Measurements from ENCODE around the gene JSRP1. TPM values are rescaled to one million over a fixed set of nuclear protein-coding genes. Genes with fewer than 3 reads are reported as not detected.

JSRP1 gene, protein sequence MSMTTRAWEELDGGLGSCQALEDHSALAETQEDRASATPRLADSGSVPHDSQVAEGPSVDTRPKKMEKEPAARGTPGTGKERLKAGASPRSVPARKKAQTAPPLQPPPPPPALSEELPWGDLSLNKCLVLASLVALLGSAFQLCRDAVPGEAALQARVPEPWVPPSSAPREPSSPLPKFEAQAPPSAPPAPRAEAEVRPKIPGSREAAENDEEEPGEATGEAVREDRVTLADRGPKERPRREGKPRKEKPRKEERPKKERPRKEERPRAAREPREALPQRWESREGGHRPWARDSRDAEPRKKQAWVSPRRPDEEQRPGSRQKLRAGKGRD
- 0.49 TPM for total RNA-seq

DNA sequence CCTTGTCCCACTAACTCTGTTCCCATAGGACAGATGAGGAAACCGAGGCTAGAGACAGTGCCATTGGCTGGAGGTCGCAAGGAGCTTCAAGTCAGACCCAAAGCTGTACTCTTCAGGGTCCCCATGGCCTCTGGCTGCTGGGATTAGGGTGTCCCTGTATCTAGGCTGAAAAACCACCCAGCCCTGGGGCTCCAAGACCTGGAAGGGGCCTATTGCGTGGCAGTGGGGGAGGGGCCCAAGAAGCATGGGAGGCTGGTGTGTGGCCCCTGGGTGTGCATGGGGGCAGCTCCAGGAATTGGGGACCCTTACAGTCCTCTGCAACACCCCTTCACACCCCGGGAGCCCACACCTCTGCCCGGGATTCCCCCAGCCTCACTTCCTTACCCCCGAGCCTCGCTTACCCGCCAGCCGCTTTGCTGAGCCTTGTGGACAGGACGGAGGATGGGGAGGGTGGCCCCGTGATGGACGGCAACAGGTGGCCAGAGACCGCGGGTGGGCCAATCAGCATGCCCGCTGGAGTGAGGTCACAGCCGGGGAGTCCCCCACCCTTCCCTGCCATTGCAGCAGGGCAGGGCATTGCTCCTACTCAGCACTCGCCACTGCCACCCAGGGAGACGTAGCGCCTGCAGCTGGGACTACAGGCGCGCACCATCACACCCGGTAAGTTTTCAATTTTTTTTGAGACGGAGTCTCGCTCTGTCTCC lies at the start of gene JSRP1:
Gene JSRP1 (minus strand): TSS at position 436 of the 704 bp plus-strand sequence. CDS start 1,103 bp downstream, outside the sequence.
- DNase-seq (ENCODE audit: low spot score) = no peak

DNA sequence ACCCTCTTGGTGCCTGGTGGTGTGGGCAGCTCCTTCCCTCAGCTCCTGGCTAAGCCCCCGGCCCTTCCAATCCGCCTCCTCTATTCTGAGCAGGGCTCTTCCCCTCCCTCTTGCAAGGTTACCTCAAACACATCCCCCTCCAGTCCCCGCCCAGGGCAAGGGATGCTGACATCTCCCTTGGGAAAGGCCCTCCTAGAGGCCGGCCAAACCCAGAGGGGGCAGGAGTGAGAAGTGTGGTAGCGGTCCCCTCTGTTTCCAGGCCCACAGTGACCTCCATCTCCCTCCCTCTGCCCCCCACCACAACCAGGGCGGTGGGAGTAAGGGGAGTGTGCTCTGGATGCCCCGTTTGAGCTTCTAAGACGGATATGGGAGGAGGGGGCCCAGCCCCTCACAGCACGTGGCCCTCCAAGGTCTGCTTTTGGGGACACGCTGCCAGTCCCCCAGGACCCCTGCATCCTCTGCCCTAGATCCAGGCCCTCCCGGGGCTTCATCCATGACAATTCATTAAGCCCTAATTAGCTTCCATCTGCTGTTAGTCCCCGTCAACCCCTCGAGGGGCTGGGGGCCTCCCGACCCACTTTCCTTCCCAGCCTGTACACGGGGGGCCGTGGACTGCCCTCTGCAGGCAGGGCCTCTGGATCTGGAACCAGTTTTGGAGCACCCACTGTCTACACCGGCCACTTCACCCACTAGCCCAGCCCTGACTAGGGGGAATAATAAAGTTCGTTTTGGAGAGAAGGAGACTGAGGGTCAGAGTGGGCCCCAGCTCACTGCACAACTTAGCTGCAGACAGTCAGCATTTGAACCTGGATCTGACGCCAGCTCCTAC lies 49.4 kb upstream of the JSRP1 start:
- no peak for DNase-seq (ENCODE audit: low spot score)

- DNase-seq (ENCODE audit: low spot score) = no peak
Observed at GRCh38 chr19:2303211-2303798, 47.1 kb upstream of the JSRP1 start.

DNA sequence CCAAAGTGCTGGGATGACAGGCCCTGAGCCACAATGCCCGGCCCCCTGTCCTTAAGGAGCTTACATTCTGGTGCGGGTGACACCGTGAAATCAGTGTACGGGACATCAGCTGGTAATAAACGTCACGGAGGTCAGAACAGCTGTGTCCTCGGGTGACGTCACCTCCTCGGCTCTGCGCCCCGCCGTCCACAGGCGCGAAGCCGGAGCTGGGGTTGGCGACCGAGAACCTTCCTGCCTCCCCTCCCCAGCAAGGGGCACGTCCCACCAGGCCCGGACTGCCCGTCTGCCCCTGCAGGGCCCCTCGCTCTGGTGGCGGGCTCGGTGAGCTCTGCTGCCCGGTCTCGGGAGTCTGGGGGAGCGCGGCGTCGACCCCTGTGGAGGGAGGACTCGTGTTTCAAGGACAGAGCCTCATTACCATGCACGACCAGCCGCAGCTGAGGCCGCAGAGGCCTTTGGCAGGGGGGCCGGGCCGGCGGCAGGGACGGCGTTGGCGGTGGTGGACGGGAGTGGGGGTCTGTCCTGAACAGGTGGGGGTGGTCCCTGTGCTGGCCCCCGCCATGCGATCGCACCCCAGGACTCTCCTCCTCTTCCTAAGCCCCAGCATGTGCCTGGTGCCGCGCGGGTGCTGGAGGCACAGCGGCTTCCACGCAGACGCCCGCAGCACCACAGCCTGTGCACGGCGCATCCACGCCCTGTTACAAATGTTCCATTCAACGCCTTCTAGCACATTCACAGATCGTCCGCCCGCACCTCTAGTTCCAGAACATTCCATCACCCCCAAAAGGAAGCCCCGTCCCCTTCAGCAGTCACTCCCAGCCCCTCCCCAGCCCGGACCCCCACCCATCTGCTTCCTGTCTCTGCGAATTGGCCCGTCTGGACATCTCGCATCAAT lies 46.3 kb upstream of the JSRP1 start:
- no peak for DNase-seq (ENCODE audit: low spot score)

DNA sequence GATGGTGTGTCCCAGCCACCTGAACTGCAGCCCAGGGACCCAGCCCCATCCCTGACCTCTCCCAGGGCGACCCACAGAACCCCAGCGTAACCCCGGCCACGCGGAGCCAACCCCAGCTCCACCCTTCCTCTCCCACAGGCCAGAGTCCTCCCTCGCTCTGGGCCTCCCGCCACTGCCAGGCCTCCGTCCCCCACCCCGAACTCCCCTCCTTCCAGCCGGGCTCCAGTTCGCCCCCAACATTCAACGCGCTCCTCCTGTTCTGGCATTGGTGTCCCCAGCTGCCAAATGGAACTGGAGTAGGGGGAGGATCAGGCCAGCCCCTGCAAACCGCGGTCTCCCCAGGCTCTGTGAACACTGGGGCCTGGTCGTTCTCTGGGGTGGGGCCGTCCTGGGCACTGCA lies 44.3 kb upstream of the JSRP1 start:
- no peak for DNase-seq (ENCODE audit: low spot score)

DNA sequence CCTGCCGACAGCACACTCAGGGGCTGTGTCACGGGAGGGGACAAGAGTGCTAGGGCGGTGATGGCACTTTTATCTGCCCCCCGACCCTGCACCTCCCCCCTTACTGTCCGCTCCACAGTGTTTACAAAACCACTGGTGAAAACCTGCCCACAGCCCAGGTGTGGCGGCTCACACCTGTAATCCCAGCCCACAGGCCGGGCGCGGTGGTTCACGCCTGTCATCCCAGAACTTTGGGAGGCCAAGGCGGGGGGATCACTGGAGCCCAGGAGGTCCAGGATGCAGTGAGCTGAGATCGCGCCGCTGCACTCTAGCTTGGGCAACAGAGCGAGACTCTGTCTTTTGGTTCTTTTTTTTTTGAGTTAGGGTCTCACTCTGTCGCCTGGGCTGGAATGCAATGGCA lies 39.9 kb upstream of the JSRP1 start:
- no peak for DNase-seq (ENCODE audit: low spot score)

DNA sequence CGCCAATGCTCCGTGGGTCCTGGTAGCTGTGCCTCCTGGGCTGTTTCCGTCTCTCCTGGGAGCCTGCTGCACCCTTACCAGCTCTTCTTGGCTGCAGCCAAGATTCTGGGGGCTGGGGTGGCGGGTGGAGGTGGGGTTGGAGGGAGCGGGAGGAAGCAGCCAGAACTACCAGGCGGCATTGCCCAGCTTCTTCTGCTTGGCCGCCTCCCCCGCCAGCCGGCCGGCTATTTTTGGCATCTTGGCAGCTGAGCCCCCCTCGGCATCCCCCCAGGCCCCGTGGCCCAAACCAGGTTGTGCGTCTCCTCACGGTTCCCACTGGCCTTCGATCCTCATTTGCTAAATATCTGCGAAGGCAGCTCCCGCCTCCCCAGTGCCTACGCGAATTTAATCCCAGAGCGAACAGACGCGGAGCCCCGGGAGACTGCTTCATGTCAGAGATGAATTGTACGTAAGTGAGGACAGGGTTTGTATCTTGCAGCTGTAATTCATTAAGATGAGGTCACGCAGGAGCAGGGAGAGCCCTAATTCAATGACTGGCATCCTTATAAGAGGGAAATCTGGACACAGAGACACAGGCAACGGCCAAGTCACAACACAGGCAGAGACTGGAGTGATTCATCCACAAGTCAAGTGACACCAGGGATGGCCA lies 38.6 kb upstream of the JSRP1 start:
- DNase-seq (ENCODE audit: low spot score) = no peak

DNA sequence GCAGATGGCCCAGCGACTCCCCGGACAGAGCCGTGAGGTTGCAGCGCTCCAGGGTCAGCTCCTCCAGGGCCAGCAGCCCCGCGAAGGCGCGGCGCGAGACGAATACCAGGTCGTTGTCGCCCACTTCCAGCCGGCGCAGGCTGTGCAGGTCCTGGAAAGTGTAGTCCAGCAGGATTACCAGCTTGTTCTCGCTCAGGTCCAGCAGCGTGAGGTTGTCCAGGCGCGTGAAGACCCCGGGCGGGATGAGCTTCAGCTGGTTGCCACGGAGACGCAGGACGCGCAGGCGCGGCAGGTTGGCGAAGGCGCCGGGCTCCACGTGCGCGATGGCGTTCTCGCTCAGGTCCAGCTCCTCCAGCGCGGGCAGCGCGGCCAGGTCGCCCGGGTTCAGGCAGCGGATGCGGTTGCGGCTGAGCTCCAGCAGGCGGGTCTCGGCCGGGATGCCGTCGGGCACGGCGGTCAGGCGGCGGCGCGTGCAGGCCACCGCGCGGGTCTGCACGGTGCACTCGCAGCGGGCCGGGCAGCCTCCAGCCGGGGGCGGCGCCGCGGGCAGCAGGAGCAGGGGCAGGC lies 35.1 kb upstream of the JSRP1 start:
- no peak for DNase-seq (ENCODE audit: low spot score)

DNA sequence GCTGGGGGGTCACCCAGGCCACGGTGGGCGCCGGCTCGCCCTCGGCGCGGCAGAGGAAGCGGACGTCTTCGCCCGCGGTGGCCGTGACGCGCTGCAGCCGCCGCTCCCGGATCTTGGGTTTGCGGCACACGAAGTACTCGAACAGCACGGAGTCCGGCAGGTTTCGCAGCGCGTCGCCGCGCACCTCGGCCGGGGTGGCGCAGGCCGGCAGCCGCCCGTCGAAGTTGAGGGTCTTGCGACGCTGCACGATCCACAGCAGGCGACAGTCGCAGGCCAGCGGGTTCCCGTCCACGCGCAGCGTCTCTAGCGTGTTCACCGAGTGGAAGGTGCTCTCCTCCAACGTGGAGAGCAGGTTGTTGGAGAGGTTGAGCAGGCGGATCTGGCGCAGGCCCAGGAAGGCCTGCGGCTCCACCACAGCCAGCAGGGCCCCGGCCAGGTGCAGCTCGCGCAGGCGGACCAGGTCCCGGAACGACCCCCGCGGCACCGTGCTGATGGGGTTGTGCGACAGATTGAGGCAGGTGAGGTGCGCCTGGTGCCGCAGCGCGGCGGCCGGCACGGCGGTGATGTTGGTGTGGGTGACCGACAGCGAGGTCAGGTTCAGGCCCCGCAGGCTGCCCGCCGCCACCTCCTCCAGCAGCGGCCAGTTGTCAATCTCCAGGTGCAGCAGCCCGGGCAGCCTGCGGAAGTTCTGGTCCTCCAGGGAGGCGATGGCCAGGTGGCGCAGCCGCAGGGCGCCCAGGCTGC lies 34.4 kb upstream of the JSRP1 start:
- no peak for DNase-seq (ENCODE audit: low spot score)

GRCh38 chr19:2289714-2290435 lies 33.7 kb upstream of the JSRP1 start:
- DNase-seq (ENCODE audit: low spot score) = no peak

DNA sequence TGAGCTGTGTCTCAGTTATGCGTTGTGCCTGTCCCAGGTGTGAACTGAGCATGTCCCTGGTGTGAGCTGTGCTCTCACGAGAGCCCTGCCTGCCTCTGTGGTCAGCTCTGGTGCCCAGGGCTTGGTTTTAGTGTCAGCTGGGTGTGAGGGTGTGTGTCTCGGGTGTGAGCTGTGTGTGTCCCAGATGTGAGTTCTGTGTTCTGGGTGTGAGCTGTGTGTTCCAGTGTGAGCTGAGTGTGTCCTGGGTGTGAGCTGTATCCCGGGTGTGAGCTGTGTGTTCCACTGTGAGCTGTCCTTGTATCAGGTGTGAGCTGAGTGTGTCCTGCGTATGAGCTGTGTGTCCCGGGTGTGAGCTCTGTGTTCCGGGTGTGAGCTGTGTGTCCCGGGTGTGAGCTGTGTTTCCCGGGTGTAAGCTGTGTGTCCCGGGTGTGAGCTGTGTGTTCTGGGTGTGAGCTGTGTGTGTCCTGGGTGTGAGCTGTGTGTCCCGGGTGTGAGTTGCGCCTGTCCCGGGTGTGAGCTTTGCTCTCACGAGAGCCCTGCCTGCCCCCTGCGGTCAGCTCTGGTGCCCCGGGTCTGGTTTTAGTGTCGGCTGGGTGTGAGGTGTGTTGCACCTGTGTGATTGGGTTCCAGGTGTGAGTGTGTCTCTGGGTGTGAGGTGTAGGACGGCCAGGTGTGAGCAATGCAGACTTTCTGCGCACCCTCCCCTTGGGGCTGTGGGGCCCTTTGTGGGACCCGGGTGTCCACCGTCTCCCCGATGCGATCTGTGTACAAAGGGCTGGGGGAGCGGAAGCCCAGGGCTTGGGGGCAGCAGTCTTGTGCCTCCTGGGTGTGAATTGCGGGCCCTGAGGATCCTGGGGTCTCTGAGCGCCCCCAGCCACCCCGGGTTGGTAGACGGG lies 32.8 kb upstream of the JSRP1 start:
- no peak for DNase-seq (ENCODE audit: low spot score)

DNA sequence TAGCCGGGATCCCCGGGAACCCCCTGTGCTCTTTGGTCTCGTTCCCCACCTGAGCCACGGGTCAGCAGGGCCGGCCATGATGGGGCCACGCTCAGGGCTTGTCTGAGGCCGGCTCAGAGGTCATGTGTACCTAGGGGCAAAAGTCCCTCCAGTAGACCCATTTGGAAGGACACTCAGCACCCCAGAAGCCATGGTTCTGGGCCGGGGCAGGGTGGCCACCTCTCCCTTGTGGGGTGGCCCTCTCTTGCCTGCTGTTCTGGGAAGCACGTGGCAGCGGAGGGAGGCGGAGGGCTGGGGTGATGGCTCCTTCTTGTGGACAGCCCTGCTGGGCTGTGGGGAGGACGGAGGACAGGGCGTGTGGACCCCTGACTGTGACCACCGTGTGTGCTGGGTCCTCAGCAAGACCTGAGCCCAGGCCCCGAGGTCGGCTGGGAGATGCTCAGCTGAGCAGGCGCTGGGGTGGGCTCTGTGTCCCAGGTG lies 32.2 kb upstream of the JSRP1 start:
- no peak for DNase-seq (ENCODE audit: low spot score)

DNA sequence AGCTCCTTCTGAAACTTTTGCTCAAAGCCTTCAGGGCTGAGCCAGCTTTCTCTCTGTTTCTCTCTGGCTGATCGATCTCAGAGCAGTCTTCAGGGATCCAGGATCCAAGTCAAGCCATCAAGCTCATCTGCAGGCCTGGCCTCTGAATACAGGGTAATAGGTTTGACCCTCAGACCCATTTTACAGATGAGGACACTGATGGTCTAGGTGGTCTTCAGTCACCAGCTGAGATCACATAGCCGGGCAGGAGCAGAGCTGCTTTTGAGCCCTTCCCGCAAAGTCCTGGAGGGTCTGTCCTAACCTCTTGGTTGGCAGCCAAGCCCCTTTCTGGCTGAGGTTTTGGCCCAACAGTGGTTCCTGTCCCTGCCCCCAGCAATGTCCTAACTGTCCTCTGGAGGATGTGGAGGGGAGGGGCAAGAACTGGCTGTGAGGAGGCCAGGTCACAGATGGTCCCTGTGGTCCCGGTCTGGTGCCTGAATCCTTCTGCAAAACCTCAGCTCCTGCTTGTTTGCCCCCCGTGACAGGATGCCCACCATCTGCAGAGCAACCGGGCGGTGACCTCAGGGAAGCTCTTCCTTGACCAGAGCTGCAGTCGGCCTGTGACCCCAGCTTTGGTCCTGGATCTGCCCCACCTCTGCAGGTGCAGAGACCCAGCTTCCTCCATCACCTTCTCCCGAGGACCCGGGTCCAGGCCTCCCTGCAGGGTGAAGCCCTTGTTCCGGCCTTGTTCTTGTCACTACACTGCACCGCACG lies 31.5 kb upstream of the JSRP1 start:
- DNase-seq (ENCODE audit: low spot score) = no peak

DNA sequence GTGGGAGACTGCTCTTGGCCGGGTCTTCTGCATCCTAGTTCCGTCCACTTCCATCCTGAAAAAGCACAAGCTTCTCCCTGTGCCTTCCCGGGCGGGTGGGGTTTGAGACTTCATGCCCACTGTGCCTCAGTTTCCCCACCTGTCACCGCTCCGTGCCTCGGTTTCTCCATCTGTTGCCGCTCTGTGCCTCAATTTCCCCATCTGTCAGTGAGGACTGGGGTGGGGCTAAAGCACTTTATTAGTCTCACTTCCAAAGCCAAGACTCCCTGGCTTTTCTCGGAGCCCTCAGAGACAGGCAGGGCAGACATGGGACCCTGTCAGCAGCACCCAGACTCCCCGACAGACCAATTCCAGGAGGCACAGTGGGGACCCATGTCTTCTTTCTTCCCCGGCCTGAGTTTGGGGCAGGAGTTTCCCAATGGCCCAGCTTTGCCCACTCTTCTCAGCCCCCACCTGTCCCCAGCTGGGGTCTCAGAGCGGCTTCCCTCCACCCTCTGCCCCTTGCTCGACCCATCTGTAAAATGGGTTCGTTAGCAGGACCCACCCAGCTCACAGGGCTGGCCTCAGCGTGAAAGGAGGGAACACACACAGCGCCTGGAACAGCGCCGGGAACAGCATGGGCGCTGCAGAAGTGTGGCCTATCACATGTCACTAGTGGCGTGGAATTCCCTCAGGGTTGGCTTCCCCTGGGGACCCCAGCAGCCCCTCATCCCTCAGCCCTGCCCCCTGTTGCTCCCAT lies 30.4 kb upstream of the JSRP1 start:
- no peak for DNase-seq (ENCODE audit: low spot score)

DNA sequence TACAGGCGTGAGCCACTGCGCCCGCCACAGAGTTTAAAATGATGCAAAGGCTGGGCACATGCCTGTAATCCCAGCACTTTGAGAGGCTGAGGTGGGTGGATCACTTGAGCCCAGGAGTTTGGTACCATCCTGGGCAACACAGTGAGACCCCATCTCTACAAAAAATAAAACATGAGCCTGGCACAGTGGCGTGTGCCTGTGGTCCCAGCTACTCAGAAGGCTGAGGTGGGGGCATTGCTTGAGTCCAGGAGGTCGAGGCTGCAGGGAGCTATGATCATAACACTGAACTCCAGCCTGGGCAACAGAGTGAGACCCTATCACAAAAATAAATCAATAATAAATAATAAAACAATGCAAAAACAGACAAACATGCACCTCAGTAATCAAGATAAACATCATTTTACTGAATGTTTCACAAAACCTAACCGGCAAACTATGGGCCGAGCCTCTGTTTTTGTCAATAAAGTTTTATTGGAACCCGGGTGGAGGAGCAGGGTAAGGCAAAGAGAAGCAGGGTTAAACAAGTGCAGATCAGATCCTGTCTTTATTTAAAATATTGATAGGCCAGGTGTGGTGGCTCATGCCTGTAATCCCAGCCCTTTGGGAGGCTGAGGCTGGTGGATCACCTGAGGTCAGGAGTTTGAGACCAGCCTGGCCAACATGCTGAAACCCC lies 27.8 kb upstream of the JSRP1 start:
- DNase-seq (ENCODE audit: low spot score) = no peak

GRCh38 chr19:2282862-2283237 lies 26.6 kb upstream of the JSRP1 start:
- no peak for DNase-seq (ENCODE audit: low spot score)

Data from ureter (tissue), 1 donor.